HG03558 (cell line): Measurements from ENCODE around the gene CP.
"Not testable (repeated sequence)": the region's sequence is repeated elsewhere in the genome, so short reads cannot be mapped to it uniquely, and the experiment has no call there.

Source experiments
- ATAC-seq: cut with Tn5 transposase; IDR thresholded peaks from one replicate; pipeline ENCODE4 v1.9.1; 2021; ENCODE audit warnings: moderate number of reproducible peaks; ENCODE audit not compliant: unreplicated experiment; ENCODE audit errors: extremely low read depth

CP gene

DNA sequence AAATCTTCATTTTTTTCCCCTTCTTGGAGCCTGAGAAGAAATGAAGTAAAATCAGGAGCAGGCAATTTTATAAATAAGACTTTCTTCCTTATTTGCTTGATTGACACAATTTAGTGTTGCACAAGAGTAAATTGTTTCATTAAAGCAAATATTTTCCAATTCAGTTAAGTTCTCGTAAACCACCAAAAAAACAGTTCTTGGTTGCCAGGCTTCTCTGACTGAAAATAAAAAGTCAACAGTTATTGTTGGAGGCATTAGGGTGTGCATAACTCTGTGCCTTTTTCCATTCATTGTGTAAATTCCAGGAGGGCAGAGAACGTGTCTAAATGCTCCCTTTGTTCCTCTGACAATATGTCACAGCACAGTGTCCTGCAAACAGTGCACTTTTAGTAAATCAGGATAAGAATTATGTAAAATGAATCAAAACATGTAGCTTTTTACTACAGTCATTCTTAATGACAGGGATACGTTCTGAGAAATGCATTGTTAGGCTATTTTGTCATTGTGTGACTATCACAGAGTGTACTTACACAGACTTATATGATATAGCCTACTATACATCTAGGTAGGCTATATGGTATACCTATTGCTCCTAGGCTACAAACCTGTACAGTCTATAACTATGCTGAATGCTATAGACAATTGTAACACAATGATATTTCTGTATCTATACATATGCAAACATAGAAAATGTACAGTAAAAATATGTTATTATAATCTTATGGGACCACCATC, at the start of gene CP:
TSS of gene CP (minus strand) at position 47 of the 735 bp plus-strand sequence. CDS start at position 10, 37 bp downstream.
- ATAC-seq, result no peak

DNA sequence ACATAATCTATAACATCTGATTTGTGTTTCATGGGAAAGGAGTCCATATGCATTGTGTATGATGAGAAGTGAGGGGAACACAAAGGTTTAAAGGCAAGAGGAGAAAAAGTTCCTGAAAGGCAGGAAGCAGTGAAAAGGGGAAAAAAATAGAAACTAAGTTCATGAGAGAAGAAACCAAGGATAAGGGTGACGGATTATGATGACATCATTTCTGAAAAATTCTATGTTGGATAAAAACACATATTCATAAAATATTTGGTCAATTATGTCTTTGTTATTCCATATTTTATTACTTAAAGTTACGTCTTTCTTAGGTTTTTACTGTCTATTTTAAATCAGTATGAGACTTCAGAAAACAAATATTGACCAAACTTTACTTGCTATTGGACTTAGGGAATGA, 48.6 kb upstream of the CP start:
- ATAC-seq, result no peak

DNA sequence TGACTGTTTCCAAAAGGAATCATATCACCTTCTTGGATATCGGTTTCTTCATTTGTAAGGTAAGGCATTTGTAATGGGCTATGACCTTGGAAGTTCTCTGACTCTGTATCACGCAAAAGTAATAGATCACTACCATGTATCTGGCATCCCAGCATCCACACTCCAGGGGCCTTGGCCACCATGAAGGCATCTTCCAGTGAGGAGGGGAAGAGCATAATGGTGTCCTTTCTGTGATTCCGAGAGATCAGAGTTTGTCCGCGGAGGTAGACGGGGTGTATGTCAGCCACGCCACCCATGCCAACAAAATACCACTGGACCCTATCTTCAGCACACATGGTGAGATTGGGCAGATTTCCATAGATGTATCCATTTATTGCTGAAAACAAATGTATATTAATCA, 48.1 kb upstream of the CP start:
- ATAC-seq, result no peak

DNA sequence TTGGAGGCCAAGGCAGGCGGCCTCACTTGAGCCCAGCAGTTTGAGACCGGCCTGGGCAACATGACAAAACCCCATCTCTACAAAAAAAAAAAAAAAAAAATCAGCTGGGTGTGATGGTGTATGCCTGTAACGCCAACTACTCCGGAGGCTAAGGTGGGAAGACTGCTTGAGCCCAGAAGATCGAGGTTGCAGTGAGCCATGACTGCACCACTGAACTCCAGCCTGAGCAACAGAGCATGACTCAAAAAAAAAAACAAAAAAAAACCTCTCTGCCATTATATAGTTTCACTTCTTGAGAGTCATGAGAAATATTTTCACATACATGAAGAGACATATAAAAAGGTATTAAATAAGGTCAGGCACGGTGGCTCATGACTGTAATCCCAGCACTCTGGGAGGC, 45.9 kb upstream of the CP start:
- ATAC-seq, result no peak

DNA sequence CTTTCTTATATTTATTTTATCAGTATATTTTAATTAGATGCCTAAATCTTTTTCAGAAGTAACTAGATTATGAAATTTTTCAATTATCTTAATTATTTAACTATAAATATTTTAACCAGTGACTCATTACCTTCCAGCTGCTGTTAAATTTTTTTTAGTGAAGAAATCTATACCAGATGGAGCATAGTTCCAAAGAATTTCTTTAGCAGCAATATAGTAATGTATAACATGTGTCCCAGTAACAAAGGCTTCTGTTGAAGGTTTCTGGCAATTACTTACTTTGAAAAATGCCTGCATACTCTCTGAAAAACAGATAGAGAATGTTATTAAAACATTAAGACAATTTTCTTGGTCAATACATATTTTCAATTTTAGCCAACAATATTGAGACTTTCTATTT, 45.1 kb upstream of the CP start:
- ATAC-seq, result no peak

DNA sequence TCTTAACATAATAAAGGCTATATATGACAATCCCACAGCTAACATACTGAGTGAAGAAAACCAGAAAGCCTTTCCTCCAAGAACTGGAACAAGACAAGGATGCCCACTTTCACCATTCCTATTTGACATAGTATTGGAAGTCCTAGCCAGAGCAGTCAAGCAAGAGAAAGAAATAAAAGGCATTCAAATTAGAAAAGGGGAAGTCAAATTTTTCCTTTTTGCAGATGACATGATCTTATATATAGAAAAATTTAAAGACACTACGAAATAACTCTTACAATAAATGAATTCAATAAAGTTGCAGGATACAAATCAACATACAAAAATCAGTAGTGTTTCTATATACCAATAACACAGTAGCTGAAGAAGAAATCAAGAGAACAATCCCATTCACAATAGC, 42.2 kb upstream of the CP start:
- ATAC-seq, result no peak

DNA sequence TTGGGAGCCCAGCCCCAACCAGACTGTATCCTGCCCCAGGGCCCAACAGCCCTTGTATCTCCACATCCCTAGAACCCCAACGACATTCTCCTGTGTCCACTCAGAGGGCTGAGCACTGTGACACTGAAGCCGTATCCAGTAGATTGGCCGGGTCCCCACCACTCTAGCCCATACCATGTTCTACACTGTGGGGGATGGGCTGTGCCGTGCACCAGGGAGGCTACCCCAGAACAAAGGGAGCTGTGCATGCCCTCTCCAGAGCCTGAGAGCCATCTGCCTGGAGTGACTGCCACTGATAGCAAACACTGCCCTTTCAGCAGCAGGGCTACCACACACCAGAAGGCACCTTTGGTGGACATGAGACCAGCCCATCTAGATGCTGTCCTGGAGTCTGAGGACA, 37.1 kb upstream of the CP start:
- no peak for ATAC-seq

DNA sequence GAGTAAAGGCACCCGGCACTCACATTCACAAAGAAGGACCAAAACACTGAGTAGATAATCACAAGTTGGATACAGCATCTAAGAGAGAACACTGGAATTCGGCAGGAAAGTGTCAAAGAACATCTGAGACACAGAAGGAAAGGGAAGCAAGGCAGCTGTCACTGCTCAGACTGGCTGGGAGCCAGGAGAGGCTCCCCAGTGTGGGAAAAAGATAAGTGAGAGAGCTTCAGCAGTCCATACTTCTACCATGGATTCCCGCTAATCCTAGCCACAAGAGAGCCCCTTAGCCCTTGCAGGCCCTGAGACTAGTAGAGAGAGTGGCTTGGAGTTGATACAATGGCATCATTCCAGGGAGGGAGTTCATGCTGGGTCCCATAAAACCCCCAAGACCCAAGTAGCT, 36.7 kb upstream of the CP start:
- no peak for ATAC-seq

DNA sequence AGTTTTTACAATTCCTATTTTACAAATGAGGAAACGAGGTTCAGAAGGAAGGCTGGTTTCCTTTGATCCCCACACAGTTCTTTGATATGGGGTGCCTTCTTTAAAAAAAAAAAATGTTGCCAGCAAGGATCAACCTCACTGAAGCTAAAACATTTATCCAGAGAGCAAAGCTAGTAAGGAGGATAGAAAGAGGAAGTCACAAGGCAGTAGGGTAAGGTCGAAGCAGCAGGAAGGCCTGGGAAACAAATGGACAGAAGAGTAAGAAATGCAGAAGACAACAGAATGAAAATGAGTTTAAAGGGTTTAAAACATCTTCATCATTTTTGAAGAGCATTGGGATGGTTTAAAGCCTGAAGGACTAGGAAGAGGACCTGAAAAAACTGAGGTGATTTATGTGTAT, 30.6 kb upstream of the CP start:
- ATAC-seq, result no peak

DNA sequence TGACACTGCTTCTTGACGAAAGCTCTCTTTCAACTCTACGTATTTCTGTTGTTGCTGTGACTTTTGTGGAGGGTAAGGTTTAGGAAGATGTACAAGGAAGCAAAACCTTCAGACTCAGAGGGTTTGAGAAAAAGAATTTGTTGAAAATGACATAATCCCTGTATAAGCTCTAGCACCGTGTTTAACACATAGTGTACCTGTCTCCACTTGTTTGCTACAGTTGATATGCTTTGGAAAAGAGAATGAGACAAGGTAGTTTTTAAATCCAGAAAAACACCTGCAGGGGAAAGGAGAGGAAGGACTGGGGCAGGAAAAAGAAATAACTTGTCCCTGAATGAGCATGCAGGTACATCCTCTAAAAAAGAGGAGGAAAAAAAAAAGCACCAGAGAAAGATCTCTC, 29.6 kb upstream of the CP start:
- ATAC-seq, result no peak

DNA sequence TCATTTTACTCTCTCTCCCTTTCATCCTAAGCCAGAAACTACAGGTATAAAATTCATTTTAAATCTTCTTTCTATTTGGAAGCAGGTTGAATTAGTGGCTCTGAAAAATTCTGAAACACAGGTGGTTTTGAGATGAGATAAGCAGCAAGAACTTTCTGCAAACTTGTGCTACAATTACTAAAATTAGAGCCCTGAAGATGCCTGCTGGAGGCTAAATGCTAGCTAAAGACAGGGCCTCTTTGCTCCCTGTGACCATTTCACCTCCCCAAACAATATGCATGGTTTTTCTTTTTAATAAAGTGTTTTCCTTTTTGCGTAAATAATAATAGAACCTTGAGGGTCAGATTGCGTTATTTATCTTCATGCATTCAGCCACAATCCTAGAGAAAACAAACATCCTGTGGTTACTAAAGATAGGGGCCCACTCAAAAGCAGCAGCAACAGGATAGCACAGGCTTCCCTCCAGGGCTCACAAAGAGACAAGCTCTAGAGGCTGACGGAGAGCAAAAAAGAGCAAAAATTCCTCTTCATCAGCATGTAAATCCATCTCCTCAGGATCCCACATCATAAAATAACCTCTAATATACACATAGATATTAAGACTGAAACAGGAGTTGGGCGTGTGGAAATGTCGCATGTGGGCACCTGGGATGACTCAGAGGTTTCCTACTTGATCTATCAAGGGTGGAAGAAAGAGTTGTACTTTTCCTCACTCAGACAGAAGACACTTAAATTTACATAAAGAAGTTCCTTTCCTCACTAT, 26.5 kb upstream of the CP start:
- ATAC-seq, result peak; percentile 52

DNA sequence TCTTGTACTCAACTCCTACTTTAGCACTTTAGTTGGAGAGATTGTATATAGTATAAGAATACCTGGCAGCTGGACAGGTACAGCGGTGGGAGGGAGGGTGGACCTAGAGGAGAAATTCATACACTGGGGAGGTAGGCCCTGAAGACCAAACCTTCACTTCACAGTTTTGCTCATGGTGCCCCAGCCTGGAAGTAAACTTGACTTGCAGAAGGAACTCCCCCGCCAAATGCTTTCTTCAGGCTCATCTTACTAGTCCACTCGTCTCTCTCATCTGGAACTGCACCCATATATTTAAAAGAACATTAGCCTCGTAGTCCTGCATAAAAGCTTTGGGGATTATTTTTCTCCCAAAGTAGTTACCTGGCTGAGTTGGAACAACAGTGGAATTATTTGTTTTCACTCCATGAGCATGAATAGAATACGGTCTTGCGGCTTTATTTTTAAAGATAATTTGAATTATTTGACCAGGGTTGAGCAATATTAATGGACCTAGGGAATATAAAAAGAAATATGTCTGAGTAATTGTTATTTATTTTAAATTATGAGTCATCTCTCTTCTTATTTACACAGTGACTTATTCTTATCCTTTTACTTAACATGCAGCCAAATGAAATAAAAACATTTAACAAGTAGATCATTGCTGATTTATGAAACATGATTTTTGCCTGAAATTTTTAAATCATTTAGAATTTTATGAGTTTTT, 25.5 kb upstream of the CP start:
- no peak for ATAC-seq

DNA sequence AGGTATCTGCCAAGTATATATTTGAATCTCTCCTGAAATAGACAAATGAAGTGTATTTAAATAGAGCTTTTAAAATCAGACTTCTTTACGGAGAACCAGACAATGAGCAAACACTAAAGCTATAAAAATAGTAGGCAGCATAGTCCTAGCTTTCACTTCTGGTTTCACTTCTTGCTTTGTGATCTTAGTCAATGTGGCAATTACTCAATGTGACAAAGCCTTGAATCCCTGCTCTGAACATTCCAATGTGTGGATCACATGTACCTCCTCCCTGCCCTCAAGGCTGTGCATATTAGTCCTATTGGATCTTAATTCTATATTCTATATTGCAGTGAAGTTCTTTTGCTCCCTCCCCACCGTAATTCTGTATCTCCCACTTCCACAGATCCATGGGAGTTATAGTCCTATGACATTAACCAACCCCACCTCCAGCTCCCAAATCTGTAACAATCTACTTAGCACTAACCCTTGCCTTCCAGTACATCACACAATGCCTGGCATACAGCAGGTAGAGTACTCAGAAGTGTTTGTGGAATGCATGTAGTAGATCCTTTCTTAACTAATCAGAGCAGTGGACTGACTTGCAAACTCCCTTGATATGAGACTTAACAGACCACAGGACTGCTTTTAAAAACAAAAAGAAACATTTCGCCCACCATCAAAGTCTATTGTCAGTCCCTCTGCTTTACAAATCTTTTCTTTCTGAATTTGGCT, 24.3 kb upstream of the CP start:
- ATAC-seq, result peak; percentile 76

DNA sequence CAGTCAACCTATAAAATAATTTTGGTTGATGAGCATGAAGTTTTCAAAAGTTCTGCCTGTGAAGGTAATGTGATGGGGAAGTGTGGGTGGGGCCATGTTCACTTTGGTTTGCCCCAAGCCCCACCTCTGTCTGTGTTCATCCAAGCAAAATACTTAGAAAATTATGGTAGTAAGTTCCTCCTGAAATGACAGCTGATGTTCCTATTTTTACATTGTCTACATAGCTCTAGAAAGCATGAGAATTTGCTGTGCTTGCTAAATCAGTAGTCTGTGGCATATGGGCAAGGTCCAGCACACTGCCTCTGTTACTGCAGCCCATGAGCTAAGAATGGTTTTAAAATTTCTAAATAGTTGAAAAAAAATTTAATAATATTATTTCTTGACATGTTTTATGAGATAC, 21.9 kb upstream of the CP start:
- ATAC-seq, result no peak

DNA sequence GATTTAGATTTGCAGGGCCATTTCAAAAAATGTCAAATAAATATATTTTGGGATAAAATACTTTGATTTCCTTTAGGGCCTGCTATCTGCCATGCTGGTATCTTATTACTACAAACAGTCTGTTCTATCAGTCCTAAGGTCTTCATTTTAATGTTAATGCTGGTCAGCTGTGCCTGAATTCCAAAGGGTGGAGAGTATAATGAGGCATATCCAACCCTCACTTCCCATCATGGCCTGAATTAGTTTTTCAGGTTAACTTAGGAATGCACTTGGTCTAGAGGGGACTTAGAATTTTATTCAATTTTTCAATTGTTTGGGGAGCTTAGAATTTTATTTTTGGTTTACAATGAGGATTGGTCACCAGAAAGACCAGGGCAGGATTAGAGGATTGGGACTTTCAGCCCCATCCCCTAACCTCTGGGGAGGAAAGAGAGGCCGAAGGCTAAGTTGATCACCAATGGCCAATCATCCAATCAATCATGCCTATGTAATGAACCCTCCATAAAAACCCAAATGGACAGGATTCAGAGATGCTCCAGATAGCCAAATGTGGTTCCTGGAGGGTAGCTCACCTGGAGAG, 17.8 kb upstream of the CP start:
- ATAC-seq, result no peak

DNA sequence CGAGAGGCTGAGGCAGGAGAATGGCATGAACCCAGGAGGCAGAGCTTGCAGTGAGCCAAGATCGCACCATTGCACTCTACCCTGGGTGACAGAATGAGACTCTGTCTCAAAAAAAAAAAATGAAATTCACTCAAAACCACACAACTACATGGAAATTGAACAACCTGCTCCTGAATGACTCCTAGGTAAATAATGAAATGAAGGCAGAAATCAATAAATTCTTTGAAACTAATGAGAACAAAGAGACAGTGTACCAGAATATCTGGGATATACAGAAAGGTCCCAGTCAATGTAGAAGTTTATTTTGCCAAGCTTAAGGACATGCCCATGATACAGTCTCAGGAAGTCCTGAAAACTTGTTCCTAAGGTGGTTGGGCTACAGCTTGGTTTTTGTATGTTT, 16.6 kb upstream of the CP start:
- not testable (repeated sequence) for ATAC-seq

DNA sequence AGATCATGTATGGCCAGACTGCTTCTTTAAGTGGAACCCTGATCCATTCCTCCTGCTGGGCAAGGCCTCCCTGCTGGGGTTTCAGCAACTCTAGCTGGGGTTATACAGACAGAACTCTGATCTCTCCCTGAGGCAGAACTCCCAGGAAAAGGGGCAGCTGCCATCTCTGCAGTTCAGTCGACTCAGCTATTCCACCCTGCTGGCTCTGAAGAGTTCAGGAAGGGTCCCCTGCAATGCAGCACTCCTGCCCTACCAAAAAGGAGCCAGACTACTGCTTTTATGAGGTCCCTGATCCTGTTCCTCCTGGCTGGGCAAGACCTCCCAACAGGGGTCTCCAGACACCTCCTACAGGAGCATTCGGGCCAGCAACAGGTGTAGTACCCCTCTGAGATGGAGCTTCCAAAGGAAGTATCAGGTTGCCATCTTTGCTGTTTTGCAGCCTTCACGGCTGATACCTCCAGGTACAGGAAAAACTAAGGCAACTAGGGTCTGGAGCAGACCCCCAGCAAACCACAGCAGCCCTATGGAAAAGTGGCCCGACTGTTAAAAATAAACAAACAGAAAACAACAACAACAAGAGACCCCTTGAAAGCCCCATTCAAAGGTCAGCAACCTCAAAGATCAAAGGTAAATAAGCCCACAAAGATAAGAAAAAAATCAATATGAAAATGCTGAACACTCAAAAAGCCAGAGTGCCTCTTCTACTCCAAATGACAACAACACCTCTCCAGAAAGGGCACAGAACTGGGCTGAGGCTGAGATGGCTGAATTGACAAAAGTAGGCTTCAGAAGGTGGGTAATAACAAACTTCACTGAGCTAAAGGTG, 14.2 kb upstream of the CP start:
- no peak for ATAC-seq

DNA sequence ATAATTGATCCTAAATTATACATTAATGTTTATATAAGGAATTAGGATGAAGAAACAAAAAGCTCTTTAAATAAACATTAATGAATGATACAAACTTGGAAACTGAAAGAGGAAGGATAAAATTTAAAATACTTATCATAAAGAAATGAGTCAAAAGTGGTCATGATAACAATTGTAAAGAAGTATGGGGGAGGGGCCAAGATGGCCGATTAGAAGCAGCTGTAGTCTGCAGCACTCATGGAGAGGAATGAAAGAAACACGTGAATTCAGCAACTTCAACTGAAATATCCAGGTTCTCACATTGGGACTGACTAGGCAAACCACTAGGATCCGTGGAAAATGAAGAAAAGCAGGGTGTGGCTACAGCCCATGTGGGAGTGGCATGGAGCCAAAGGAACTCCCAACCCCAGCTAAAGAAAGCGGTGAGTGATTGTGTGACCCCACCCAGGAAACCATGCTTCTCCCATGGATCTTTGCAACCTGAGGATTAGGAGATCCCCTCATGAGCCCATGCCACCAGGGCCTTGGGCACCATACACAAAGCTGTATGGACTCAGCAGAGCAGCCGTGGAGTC, 13.1 kb upstream of the CP start:
- no peak for ATAC-seq

DNA sequence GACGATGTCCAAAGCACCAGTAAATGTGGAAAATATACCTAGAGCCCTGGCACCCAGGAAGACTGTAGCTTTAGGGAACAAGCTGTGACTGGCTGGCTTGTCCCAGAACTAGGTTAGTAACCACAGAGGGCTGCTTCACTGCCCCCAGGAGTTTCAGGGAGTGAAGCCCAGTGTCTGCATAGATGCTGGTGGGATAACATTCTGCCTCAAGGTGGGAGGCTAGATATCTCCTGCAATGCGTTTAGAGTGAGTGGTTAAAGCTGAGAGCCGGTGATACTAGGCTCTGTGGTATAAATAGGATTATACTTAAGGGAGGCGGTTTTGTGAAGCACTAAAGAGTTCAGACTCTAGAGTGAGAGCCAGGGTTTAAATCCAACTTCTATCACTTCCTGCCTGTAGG, 11.7 kb upstream of the CP start:
- no peak for ATAC-seq
